Jurkat, Clone E6-1 (cell line): ENCODE results near the gene MIB1.

ENCODE experiments used
- DNase-seq: peaks from one replicate; pipeline ENCODE4 v3.0.0-alpha.2; 2011; ENCODE audit warnings: low read depth, low spot score
- H3K4me3 ChIP-seq: 2 replicates; pipeline ENCODE4 v1.5.1; 2011; ENCODE audit warnings: mild to moderate bottlenecking, low read length, control low read depth, moderate library complexity

The MIB1 gene

DNA sequence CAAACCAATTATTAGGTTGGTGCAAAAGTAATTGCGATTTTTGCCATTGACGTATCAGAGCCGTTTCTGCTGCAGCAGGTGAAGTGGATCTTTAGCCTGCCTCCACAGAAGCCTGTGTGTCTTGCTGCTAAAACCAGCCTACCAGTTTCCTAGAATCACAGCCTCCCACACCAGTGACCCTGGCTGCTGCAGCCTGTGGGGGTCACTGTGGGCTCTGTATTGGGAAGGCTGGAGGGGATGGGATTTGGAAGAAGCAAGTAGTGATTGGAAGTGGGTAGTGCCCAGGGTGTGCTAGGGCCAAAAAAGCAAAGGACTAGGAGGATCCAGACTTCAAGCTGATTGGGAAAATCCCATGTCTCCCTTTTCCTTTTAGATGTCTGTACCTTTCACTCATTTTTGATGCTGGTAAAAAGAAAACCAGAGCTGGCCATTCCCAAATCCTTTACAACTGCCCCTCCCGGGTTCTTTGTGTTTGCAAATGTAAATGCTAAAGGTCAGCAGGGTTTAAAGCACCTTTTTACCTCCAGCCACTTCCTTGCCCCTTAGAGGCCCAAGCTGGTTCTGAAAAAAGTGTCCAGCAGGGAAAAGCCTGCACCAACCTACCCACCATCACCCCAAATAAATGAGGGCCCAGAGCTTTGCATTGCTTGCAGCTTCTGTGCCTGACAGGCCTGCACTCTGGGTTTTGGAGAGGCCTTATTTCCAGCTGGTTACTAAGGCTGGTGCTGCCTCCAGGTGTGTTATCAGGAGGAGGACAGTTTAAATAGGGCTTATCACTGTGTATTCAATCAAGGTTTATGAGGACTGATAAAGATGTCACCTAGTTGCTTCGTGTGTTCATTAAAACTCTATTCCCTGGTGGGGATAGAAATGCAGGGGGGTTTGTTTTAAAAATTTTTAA lies 172.0 kb downstream of the MIB1 start:
- H3K4me3 ChIP-seq: no peak overlapping the region
- DNase-seq: no peak

DNA sequence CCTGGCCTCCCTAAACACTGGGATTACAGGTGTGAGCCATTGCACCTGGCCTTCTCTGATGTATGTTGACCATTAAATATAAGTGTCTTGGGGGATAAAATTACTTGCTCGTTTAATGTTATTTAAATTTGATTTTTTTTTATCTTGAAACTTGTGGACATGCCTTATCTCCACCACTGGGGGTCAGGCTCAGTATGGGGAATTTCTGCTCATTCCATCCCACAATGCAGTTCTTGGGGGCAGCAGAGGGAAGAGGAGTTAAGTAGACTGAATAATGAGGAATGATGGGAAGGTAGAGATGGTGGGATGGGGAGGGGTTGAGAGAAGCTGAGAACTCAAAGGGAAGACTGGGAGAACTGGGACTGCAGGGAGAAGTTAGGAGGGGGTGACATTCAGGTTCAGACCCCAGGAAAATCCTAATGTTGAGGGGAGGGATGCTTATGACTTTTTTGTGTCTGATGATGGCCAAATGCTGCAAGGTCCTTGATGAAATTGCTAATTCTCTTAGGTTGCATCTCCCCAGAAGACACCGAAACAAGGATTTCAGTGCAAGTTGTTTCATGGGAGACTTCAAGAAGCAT lies 174.2 kb downstream of the MIB1 start:
- DNase-seq: peak; percentile 19
- H3K4me3 ChIP-seq: no peak overlapping the region

DNA sequence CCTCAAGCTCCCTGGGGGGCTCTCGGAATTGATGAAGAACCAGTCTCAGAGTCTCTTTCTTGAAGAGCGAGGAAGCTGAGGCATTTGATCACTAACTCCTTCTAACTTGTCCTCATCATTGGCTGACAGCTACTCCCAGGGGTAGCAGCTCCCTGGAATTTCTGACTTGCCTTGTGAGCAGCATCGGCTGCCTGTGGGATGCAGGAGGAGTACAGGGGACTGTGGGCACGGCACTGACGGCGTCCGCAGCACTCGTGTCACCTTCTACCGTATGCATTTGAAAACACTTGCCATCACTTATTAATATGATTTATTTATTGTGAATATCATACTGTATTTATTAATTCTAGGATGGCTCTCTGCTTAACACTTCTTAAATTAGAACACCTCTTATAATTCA lies 175.0 kb downstream of the MIB1 start:
- no peak overlapping the region for H3K4me3 ChIP-seq
- DNase-seq: no peak

DNA sequence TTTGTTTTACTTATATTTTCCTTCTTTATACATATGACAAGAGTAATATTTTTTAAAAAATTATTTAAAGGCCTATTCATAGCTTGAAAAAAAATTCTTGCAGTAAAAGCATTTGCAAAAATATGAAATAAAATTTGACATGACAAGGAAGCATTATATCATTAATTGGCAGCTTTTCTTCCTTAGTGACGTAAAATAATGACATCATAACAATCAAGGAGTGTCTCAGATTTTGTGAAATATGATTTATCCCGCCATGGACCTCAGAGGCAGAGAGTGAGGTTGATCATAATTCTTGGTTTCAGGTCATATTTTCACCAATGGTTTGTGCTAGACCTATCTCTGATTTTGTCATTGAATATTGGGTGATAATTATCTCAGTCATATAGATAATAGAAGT lies 176.0 kb downstream of the MIB1 start:
- no peak overlapping the region for H3K4me3 ChIP-seq
- DNase-seq: no peak

DNA sequence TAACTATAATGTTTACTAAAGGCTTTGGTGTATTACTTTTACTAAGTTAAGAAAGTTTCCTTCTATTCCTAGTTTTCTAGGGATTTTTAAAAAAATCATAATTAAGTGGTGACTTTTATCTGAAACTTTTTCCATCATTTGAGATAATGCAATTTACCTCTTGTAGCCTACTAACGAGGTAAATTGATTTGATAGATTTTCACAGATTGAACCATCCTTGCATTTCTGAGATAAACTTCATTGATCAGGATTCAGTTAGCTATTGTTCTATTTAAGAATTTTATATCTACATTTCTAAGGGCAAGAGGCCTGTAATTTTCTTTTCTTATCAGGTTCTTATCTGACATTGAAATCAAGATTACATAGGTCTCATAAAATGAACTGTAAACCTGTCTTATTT lies 178.1 kb downstream of the MIB1 start:
- no peak overlapping the region for H3K4me3 ChIP-seq
- DNase-seq: no peak
